ENCODE measurements around the gene MAP4K3.

The MAP4K3 gene

GRCh38 chr2:39241588-39241987, 195.5 kb downstream of the MAP4K3 start:
- DNase-seq (ENCODE audit: low spot score) = no peak

GRCh38 chr2:39240758-39241157, 196.3 kb downstream of the MAP4K3 start:
- no peak for DNase-seq (ENCODE audit: low spot score)

- no peak for DNase-seq (ENCODE audit: low spot score)
These were observed 202.3 kb downstream of the MAP4K3 start for GRCh38 chr2:39234754-39235153.

- no peak for DNase-seq (ENCODE audit: low spot score)
These were observed 204.9 kb downstream of the MAP4K3 start for GRCh38 chr2:39232141-39232540.

GRCh38 chr2:39228413-39229209, 208.5 kb downstream of the MAP4K3 start:
- DNase-seq (ENCODE audit: low spot score) = no peak

GRCh38 chr2:39227628-39228412, 209.3 kb downstream of the MAP4K3 start:
- peak; percentile 86 for DNase-seq (ENCODE audit: low spot score)

- DNase-seq (ENCODE audit: low spot score) = no peak
These were observed 211.5 kb downstream of the MAP4K3 start for GRCh38 chr2:39225567-39225966.

- no peak for DNase-seq (ENCODE audit: low spot score)
These were observed 213.2 kb downstream of the MAP4K3 start for GRCh38 chr2:39223909-39224308.

- DNase-seq (ENCODE audit: low spot score) = no peak
These were observed 215.6 kb downstream of the MAP4K3 start for GRCh38 chr2:39221459-39221858.

GRCh38 chr2:39220136-39220535, 216.9 kb downstream of the MAP4K3 start:
- DNase-seq (ENCODE audit: low spot score) = no peak

GRCh38 chr2:39218391-39218790, 218.7 kb downstream of the MAP4K3 start:
- no peak for DNase-seq (ENCODE audit: low spot score)

- DNase-seq (ENCODE audit: low spot score) = peak; percentile 73
These were observed 219.9 kb downstream of the MAP4K3 start for GRCh38 chr2:39217192-39217550.

GRCh38 chr2:39216346-39217191, 220.5 kb downstream of the MAP4K3 start:
- peak; percentile 91 for DNase-seq (ENCODE audit: low spot score)

GRCh38 chr2:39215545-39215944, 221.5 kb downstream of the MAP4K3 start:
- DNase-seq (ENCODE audit: low spot score) = peak; percentile 29

- no peak for DNase-seq (ENCODE audit: low spot score)
These were observed 224.1 kb downstream of the MAP4K3 start for GRCh38 chr2:39213015-39213414.

- no peak for DNase-seq (ENCODE audit: low spot score)
These were observed 226.2 kb downstream of the MAP4K3 start for GRCh38 chr2:39210846-39211245.

GRCh38 chr2:39203382-39203781, 233.7 kb downstream of the MAP4K3 start:
- no peak for DNase-seq (ENCODE audit: low spot score)

- no peak for DNase-seq (ENCODE audit: low spot score)
These were observed 234.3 kb downstream of the MAP4K3 start for GRCh38 chr2:39202639-39203369.

Data from CD4-positive, alpha-beta T cell treated with Interleukin-2 at 100 ng/mL for 4 hours (primary cell).